ENCODE data around the gene BCDIN3D. TPM values are rescaled to one million over a fixed set of nuclear protein-coding genes. Genes with fewer than 3 reads are reported as not detected.
"Not testable (repeated sequence)": the region's sequence is repeated elsewhere in the genome, so short reads cannot be mapped to it uniquely, and the experiment has no call there.

BCDIN3D gene
- total RNA-seq, 2 donors from 2014 or later = 2.5 to 4.0 TPM

- peak; percentile 65 for DNase-seq (ENCODE audit: low spot score)
- intact Hi-C loops (cut with DNase I) = no loop called here
Observed at GRCh38 chr12:49880756-49881414, 38.0 kb upstream of the BCDIN3D start.

DNA sequence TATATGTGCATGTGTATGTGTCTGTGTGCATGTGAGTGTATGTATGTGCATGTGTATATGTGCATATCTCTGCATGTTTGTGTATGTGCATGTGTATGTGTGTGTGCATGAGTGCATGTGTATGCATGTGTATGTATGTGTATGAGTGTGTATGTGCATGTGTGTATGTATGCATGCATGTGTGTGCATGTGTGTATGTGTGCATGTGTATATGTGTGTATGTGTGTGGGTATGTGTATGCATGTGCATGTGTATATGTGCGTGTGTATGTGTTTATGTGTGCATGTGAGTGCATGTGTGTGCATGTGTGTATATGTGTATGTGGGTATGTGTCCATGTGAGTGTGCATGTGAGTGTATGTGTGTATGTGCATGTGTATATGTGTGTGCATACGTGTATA, 36.2 kb upstream of the BCDIN3D start:
- intact Hi-C loops (cut with DNase I); DNase-seq (ENCODE audit: low spot score): not testable (repeated sequence)

DNA sequence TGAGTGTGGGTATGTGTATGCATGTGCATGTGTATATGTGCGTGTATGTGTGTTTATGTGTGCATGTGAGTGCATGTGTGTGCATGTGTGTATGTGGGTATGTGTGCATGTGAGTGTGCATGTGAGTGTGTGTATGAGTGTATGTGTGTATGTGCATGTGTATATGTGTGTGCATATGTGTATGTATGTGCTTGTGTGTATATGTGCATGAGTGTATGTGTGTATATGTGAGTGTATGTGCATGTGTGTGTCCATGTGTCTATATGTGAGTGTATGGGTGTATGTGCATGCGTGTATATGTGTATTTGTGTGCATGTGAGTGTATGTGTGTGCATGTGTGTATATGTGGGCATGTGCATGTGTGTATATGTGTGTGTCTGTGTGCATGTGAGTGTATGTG, 35.1 kb upstream of the BCDIN3D start:
- intact Hi-C loops (cut with DNase I) = no loop called here
- no peak for DNase-seq (ENCODE audit: low spot score)

DNA sequence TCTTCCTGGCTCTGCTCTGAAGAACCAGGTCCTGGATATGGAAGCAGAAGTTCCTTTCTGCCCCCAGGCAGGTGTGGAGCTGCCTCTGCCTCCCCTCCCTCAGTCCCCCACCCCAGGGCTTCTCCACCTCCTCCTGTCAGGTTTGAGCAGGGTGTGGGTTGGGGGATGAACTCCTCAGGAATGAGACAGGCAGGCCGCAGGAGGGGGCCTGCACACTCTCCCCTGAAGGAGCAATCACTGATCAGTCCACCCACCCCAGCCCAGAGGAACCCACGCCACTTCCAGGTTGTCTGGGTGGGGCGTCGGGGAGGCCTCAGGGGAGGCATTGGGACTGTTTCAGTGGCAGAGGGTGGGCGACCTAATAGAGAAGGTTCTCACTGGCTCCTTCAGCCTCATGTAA, 34.2 kb upstream of the BCDIN3D start:
- peak; percentile 58 for DNase-seq (ENCODE audit: low spot score)
- intact Hi-C loops (cut with DNase I) = no loop called here

- intact Hi-C loops (cut with DNase I) = no loop called here
- no peak for DNase-seq (ENCODE audit: low spot score)
Observed at GRCh38 chr12:49876070-49876469, 33.2 kb upstream of the BCDIN3D start.

DNA sequence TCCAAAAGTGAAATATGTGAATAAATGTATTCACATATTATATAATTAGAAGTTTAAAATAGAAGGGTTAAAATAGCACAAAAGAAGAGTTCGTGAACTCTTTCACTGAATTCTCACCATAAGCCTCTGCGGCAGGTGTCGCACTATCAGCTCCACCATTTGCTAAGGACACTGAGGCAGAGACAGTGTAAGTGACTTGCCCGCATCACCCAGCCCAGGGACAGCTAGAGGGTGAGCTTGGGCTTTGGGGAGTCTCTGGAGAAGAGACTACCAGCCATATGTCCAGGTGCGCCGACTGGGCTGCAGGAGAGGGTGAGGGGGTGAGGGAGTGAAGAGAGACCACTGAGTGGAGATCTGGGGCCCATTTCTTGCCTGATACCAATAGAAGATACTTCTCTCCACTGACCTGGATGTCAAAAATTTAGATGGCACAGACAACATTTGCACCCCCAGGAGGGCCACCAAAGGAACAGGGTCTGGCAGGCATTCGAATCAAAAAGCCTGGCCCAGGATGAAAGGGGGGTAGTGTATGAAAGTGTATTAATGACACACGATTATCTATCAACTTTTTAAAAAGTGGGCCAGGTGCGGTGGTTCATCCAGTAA, 32.3 kb upstream of the BCDIN3D start:
- DNase-seq (ENCODE audit: low spot score) = no peak
- intact Hi-C loops (cut with DNase I) = no loop called here

DNA sequence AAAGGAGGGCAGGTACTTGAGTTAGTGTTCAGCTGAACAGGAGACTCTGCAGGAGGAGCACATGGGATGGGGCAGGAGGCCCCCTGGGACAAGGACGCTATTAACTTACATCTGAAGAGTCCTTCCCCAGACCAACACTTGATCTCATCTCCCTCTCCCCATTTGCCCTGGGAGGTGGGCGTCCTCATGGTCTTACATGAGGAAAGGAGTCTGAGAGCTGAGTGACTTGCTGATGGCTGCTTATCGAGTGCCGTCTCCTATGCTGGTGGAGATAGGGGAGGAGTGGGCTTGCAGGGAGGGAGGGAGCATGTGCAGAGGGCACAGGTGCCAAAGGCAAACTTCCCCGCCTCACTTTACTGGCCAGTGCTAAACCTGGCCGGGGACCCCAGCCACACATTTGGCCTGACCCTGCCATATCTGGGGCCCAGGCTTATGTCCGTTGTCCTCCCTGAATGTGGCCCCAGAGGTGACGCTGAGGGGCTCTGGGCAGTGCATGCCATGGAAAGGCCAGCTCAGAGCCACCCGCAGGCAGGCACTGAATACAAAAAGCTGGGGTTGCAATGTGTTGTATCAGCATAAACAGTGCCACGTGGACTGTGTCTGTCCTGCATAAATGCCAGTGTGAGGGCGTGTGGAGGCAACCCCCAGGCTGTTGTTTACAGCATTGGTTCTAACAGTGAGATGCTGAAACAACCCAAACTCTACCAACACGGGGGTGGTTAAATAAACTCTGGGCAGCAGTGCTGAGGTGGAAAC, 31.4 kb upstream of the BCDIN3D start:
- DNase-seq (ENCODE audit: low spot score) = peak; percentile 57
- intact Hi-C loops (cut with DNase I) = no loop called here

- DNase-seq (ENCODE audit: low spot score) = peak; percentile 86
- intact Hi-C loops (cut with DNase I) = no loop called here
Observed at GRCh38 chr12:49873361-49873934, 30.5 kb upstream of the BCDIN3D start.

DNA sequence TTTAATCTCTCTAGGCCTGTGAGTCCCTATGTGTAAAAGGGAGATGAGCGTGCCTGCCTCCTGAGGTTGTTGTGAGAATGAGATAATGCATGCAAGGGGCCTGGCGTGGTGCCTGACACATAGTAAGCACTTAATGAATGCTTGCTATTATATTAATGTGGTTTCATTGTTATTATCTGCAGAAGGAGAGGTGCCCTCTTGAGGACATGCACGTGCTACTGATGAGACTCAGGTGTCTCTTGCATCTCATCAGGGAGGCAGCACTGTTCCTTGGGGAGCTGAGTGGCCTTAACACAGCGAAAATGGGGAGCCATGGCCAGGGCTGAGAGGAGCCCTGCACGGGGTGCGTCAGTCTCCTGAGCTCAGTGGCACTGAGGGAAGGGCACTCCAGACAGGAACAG, 29.9 kb upstream of the BCDIN3D start:
- peak; percentile 57 for DNase-seq (ENCODE audit: low spot score)
- intact Hi-C loops (cut with DNase I) = no loop called here

DNA sequence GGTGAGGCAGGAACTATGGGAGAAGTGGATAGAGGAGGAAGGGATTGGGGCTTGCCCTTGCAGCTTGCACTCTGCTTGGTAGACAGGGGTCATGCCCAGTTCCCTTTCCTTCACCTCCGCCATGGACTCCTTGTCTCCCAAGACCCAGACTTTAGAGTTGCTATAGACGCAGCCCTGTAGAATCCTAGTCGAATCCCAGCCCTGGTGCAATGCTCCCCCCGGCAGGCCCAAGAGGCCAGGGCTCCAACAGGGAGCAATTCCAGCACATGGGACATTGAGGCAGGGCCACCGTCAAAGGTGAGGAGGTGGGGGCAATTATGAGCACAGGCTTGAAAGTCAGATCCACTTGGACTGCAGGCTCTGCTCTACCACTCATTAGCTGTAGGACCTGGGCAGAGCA, 29.5 kb upstream of the BCDIN3D start:
- peak; percentile 34 for DNase-seq (ENCODE audit: low spot score)
- intact Hi-C loops (cut with DNase I) = no loop called here

- peak; percentile 44 for DNase-seq (ENCODE audit: low spot score)
- intact Hi-C loops (cut with DNase I) = not testable (repeated sequence)
Observed at GRCh38 chr12:49871811-49872251, 28.9 kb upstream of the BCDIN3D start.

- intact Hi-C loops (cut with DNase I) = no loop called here
- DNase-seq (ENCODE audit: low spot score) = peak; percentile 47
Observed at GRCh38 chr12:49871263-49871561, 28.3 kb upstream of the BCDIN3D start.

DNA sequence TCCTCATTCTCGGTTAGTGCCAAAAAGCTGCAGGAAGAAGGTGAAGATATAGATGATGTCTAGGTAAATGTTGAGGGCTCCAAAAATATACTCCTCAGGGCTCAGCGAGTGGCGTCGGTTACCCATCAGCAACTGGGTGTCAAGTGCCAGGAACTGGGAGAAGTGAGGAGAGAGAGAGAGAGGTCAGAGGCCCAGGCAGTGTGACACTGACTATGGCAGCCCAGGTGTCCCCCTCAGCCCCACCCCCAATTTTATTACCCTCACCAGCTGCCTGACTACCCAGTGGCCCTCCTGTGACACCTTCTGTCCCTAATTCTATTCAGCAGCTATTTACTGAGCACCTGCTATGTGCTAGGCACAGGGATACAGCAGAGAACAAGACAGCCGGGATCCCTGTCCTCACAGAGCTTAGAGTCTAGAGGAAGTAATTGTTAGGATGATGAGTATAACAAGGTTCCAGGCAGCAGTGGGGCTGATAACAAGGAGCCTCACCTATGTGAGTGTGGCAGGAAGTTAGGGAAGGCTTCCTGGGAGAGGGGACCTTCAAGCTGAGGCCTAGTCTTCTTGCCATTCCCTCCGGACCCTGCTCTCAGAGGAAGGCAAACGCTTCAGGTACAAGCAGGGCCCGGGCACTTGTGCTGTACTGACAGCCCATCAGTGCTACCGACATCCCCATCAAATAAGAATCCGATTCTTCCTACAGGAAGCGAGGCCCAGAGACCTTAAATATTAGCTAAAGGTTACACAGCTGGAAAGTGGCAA, 27.8 kb upstream of the BCDIN3D start:
- peak; percentile 20 for DNase-seq (ENCODE audit: low spot score)
- intact Hi-C loops (cut with DNase I) = no loop called here

GRCh38 chr12:49869816-49870500, 27.1 kb upstream of the BCDIN3D start:
- intact Hi-C loops (cut with DNase I) = loop anchor here in 1 of 2 donors (10.0 kb wide), 1 partner anchor 185 kb away; the partner anchor contains the start of gene ASIC1
- DNase-seq (ENCODE audit: low spot score) = peak; percentile 49

DNA sequence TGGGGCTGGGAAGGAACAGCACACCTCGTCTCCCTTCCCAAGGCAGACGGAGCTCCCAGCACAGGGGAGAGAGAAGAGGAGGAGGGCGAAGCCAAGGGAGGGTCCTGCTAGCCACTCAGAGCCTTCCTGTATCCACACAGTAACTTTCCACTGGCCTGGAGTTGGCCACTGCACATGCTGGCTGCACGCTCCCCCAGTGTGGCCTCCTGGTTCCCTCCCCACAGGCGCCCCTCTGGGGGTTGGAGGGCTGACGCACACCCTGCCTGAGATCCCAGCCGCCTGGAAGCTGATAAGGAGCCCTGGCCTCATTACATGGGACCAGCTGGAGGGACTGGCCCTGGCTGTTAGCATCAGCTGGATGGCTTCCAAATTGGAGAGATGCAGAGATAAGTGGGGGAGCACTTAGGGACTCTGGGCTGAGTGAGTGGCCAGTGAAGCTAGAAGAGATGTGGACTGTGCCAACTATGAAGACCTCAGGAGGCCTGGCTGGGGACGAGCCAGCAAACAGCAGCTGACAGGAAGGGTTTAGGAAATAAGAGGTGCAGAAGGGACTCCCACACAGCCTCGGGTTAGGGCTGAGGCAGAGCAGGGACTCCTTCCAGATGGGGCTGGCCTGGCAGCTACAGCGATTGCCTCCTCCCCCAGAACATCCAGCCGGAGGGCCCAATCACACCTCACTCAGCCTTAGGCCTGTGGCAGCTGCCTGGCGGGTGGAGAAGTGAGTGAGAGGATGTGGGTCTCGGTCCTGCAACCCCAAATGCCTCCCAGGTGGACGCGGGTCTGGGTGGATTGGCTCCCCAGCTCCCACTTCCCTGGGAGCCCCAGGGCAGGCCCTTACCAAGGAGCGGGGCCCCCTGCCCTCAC, 26.3 kb upstream of the BCDIN3D start:
- peak; percentile 95 for DNase-seq (ENCODE audit: low spot score)
- intact Hi-C loops (cut with DNase I) = loop anchor here (1.0 to 10.0 kb wide), 2 partner anchors 94 to 186 kb away; partner anchors contain the start of gene ASIC1 (in 1 of the 2)

DNA sequence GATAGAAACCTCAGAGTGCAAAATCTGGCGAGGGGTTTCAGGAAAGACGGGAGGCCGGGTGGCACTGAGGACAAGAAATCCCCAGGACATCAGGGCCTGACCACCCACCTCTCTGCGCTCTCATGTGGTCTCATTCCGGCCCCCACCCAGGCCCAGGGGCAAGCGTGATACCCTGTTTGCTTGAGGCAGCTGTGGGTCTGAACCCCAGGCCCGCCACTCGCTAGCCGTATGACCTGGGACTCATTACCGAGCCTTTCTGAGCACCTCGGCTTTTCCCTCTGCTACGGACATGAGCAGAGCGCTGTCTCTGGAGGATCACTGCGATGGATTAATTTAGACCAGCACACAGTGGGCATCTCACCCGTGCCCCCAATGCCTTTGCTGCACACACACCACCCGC, 25.5 kb upstream of the BCDIN3D start:
- intact Hi-C loops (cut with DNase I) = loop anchor here (1.0 to 10.0 kb wide), 2 partner anchors 93 to 186 kb away; partner anchors contain the start of gene ASIC1 (in 1 of the 2)

DNA sequence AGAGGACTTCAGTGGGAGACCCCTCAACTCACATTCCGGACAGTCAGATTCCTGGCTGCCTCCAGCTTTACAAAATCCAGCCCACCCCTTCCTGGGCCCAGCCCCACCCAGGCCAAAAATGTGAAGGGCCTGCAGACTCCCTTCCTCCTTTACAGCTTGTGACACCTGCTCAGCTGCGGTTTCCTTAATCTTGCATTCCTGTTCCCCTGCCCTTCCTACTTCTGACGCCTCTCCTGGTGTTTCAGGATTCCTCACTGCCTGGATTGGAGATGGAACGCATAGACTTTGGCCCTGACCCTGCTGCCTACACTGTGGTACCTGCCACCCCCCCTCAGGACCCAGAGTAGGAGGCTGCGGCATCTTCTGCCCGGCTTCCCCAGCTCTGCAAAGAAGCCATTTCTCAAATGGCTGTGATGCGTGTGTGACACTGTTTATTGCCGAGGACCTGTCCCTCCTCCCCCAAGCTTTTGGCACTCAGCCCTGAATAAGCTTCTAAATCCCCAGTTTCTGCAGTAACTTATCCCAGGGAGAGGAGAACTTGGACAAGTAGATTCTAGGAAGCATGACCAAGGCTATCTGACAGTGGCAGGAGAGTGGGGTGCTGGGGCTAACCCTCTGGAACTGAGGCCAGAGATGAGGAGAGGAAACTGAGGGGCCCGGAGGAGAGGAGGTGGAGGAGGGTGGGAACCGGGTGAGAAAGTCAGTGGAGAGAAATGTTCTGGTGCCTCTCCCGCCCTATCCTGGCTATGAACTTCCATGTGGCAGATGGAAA, 24.9 kb upstream of the BCDIN3D start:
- intact Hi-C loops (cut with DNase I) = loop anchor here (1.0 to 10.0 kb wide), 2 partner anchors 92 to 187 kb away; partner anchors contain the start of gene ASIC1 (in 1 of the 2)
- peak; percentile 71 for DNase-seq (ENCODE audit: low spot score)

More for the DNA sequence above, 25.5 kb upstream of the BCDIN3D start:
- DNase-seq (ENCODE audit: low spot score) = peak; percentile 78
